NCI-H2196 (cell line): ENCODE results near the gene GGT7.
"Not testable (repeated sequence)": the region's sequence is repeated elsewhere in the genome, so short reads cannot be mapped to it uniquely, and the experiment has no call there.

ENCODE experiments used
- DNase-seq: peaks from one replicate; lab custom pipeline; 2025; ENCODE audit not compliant: unreplicated experiment; lab: John Stamatoyannopoulos, UW

GGT7 gene

DNA sequence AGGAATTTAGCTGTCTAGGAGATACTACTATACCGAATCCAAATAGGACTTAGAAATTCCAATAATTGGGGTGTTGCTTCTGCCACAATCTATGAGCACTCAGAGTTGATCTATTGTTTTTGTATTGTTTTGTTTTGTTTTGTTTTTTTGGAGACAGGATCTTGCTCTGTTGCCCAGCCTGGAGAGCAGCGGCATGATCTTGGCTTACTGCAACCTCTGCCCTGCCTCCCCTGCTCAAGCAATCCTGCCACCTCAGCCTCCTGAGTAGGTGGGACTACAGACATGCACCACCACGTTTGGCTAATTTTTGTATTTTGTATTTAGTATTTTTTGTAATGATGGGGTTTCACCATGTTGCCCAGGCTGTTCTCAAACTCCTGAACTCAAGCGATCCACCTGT is 11.2 kb upstream of the GGT7 start:
- no peak for DNase-seq

DNA sequence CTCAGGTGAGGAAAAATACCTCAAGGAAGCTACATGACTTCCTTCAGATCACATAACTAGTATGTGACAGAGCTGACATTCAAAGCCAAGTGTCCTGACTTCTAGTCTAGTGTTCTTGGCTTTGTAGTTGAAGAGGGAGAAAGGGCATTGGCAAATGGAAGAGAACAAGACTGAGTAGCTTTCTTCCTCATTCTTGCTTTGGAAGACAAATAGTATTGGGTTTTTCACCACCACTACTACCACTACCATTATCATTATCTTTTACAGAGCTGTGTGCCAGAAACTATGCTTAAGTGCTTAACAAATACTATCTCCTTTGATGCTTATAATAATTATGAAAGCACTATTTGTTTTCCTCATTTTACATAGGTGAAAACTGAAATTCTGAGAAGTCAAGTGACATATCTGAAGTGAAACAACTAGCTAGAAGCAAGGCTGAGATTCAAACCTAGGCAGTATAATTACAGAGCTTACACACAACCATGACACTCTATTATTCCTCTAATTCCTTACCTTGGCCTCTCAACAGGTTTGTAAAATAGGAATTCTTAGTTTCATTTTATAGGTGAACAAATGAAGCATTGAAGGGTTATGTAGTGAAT is 10.5 kb upstream of the GGT7 start:
- DNase-seq = peak; percentile 47

DNA sequence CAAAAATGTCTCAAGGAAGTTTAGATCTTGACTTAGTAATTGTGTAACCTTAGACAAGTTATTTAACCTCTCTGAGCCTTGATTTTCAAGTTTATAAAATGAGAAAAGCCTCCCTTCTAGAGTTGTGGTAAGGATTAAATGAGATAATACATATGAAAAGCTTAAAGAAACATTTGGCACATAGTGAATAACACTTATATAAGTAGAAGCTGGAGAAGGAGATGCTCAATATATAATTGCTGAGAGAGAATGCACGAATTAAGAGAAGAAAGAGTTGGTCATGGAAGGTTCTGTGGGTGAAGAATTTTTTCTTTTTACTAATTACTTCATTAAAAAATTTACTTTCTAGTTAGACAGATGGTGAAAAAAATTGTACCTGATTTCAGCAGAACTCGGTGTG is 9.0 kb upstream of the GGT7 start:
- DNase-seq = no peak

DNA sequence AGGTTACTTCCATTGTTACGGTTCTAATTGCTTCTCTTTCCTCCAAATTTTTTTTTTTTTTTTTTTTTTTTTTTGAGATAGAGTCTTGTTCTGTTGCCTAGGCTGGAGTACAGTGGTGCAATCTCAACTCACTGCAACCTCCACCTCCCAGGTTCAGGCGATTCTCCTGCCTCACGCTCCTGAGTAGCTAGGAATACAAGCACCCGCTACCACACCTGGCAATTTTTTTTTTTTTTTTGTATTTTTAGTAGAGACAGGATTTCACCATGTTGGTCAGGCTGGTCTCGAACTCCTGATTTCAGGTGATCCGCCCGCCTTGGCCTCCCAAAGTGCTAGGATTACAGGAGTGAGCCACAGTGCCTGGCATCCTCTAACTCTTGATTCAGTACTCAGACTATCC is 8.3 kb upstream of the GGT7 start:
- DNase-seq = not testable (repeated sequence)

DNA sequence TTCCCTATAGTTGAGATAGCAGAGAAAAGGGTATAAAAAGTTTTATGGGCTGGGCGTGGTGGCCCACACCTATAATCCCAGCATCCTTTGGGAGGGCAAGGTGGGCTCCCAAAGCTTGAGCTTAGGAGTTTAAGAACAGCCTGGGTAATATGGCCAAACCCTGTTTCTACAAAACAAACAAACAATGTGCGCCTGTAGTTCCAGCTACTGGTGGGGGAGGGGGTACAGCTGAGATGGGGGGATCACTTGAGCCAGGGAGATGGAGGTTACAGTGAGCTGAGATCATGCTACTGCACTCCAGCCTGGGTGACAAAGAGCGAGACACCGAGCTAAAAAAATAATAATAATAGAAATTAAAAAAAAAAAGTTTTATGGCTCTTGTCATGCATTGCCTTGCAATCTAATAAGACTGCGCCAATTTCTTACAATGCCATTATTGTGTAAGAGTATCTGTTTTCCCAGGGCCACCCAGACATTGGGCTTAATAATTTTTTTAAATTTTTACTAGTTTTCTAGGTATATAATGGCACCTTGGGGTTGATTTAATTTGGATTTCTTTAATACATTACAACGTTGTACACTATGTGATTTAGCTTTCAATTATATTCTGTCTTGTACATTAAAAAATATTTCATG is 7.7 kb upstream of the GGT7 start:
- no peak for DNase-seq

DNA sequence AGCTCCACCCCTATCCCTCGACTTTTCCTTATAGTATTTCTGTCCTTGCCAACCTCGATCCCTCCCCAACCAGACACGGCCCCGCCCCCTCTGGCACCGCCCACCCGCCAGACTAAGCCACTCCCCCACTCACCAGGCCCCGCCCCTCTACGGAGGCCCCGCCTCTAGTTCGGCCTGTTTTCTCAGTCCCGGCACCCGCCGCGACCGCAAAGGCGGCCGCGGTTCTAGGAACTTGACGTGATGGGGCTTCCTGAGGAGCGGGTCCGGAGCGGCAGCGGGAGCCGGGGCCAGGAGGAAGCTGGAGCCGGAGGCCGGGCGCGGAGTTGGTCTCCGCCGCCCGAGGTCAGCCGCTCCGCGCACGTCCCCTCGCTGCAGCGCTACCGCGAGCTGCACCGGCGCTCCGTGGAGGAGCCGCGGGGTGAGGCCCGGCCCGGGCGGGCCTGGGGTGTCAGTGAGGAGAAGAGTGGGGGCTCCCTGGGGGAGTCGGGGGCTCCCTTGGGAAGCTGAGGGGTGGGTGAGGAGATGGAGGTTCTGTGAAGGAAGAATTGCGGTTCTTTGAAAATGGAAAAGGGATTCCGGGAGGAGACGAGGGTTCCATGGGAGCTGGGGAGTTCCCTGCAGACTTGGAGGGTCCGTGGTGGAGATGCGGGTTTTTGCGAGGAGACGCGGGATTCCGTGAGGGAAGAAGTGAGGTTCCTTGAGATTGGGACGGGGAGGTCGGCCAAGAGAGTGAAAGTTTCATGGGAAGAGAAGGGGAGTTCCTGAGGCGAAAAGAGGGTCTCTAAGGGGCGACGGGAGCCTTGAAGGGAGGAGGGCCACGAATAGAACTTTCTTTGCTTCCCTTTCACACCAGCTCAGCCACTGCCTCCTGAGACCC is 4.0 kb upstream of the GGT7 start, which contains the start of gene ACSS2:
Gene ACSS2 (plus strand): TSS at position 207 of the 877 bp plus-strand sequence. CDS start 34 bp downstream, at position 241.
- DNase-seq = no peak

DNA sequence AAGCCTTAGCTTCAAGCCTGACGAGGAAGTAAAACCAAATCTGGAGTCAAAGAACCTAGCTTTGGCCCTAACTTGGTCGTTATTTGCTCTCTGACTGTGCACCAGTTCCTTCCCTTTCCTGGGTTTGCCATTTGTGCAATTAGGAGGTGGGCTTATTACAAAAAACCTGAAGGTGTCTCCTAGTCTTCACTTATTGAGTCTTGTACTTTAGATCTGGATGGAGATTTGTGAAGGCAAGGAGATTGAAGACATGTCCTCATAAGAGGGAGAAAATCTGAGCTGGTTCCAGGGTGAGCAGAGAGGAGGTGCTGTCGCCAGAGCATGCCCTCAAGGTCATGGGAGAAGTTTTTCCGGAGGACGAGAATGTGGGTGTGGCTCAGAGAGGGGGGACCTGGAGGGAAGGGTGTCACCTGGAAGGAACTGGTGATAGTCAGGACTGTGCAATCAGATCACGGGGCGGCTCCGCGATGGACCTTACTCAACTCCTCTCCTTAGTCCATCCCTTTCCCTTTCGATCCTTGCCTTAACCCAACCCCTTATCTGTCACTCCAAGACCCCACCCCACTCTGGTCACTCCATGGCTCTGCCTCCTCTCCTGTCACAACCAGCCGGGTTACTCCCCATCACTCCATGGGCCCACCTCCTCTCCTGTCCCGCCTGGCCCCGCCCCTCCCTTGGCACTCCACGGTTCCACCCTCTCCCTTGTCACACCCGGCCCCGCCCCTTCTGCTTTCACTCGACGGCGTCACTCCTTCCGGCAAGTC is 3.2 kb upstream of the GGT7 start:
- DNase-seq = peak; percentile 97

DNA sequence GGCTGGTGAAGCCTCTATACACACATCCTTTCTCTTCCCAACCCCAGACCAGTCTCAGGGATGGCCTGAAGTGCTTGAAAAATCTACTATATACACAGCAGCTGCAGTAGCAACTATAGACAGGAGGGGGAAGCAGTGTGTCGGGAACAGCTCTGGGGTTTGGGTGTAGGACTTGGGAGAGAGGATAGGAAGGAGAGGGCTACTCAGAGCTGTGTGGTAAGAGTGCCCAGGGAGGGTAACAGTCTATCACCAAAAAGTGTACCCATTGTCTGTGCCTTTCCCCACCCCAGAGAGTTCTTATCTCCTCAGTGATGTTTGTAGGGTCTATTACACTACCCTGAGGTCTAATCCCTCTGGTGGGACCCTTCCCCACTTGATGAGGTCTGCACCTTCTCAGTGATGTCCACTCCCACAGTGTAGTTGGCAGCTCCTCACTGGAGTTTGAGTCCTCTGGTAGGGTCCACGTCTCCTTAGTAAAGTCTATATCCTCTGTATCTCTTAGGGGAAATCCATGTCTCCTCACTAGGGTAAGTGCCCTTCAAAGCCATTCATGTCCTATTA is 1.5 kb upstream of the GGT7 start:
- peak; percentile 86 for DNase-seq

DNA sequence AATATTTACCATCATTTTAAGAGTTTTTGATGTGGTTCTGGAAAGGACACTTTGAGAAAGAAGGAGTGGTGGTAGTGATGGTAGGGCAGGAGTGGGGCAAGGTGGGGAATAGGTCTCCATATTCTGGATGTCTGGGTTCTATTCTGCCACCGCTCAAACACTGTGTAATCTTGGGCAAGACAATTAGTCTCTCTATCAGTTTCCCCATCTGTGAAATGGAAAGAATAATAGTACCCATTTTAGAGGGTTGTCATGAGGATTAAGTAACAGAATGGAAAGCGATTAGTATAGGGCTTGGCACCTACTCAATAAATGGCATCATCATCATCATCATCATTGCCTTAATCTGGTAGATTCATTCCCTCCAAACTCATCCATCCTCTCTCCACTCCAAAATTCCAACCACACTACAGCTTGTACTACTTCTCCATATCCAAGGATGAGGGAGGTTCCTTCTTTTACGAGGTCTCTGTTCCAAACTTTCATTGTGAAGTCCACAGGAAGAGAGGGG is 982 bp upstream of the GGT7 start:
- no peak for DNase-seq

DNA sequence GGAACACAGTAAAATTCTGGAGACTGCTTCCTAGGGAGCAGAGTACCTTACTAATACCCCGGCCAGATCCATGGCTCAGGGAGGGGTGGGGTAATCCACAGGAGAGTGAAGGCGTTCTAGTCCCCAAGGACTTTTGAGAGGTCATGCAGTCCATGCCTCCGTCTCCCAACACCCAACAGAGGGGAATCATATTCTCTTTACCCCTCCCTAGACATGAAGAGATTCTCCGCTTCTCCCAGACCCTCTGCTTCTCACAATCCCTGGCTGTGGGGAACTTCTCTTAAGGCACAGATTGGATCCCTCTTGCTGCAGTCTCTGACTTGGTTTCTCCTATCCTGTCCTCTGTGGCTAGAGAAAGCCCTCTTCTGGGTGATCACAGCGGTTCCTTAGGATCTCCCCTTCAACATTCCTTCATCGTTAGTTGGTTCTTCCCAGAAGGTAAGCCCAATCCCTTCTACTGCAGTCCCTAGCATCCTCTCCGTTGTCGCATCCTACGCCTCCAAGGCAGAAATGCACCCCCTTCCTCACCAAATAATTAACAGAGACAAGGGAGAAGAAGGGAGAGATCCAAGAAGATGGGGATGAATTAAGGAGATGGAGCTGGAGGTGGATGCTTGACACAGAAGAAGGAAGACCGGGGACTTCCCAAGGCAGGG is 562 bp downstream of the GGT7 start:
- no peak for DNase-seq

DNA sequence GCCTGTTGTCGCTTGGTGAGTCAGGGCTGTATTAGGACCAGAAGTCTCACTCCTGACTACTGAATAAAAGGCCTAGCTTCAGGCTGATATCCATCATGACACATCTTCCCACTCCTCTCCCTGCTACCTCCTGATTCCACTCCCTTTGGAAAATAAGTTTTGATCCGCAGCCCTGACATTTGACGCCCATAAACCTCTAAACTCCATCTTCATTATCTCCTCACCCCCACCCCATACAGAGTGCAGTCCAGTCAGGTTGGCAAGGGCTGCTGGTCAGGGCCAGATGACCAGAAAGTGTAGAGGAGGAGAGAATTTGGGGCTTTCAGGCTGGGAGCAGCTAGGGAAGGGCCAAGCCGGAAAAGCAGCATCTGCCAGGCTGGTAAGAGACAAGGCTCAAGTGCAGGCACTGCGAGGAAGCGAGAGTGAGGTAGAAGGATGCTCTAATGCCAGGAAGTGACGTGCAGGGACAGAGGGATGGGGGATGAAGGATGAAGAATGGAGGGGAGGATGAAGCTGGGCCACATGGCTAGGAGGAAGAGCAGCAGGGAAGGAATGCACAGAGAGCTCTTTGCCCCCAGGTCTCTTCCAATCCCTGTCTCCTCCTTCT is 1.2 kb downstream of the GGT7 start:
- no peak for DNase-seq

DNA sequence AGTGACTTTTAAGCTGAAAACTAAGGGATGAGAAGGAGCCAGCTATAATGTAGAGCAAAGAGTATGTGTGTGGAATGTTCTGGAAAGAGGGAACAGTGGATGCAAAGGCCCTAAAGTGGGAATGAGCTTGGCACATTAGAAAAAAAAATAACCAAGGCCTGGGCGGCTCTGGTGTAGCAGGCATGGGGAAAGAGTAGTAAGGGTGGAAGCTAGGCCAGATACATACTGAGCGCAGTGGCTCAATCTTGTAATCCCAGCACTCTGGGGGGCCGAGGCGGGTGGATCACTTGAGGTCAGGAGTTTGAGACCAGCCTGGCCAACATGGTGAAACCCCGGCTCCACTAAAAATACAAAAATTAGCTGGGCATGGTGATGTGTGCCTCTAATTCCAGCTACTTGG is 8.4 kb downstream of the GGT7 start:
- DNase-seq = no peak

DNA sequence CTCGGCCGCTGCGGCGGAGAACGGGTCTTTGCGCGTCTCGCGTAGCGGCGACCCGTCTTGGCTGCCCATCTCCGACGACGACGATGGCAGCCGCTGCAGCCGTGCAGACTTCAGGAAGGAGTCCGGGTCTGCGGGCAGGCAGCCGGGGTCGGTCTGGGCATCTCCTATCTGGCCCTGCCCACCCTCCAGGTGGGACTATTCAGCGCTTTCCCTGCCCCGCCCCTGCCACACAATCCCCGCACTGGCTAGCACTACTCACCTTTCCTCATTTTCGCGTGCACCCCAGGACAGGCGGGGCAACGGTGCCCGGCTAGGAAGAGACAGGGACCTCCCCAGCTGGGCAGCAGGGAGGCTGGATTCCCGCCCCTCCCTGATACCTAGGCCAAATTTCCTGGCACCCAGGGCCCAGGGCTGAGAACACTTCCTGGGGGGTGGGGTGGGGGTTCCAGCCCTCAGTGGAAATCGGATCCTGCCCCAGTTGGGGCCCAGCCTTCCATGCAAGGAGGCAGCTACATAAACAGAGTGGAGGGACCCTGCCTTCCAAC is 9.2 kb downstream of the GGT7 start:
- no peak for DNase-seq

DNA sequence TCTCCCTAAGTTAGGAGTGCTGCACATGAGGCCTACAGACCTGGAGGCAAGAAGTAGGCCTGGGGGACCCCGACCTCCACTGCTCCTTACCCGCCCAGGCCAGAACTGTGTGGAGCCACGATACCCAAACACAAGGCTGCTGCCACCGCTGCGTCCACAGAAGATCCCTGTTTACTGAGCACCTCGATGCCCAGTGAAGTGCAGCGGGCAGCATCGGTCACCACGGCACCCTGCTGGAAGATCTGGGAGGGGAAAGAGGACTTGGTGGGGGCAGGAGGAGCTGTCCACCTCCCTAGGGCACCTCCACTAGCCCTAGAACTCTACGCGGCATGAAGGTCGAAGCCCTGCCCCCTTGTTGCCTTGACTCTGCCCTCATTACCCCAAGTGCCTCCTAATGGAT is 9.9 kb downstream of the GGT7 start:
- no peak for DNase-seq

DNA sequence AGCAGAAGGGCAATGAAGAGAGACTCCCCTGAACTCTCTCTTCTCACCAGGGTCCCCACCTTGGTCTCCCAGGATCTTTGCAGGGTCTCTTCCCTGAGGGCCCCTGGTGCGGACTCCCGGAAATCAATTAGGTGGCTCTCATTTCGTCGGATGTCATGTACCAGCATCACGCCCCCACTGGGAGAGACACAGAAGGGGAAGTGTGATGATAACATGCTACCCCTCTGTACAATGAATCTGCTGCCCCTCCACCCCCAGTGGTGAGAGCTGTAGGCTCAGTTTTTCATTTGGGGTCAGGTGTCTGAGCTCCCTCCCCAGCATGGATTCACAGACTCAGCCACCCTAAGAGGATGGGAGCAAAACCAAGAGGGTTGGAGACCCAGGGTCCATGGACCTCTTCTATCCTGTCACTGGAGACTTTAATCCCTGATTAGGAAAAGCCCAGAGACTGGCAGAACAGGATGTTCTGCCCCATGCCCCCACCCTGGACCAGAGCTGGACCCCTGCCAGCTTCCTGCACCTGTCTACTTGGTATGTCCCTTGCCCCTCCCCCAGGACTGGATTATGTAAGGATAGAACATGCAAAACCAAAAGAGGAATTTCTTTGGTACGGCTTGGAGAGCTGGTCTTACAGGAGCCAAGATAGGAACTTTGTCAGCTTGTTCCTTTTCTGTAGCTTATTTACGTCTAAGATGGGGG is 11.1 kb downstream of the GGT7 start:
- DNase-seq = peak; percentile 85

DNA sequence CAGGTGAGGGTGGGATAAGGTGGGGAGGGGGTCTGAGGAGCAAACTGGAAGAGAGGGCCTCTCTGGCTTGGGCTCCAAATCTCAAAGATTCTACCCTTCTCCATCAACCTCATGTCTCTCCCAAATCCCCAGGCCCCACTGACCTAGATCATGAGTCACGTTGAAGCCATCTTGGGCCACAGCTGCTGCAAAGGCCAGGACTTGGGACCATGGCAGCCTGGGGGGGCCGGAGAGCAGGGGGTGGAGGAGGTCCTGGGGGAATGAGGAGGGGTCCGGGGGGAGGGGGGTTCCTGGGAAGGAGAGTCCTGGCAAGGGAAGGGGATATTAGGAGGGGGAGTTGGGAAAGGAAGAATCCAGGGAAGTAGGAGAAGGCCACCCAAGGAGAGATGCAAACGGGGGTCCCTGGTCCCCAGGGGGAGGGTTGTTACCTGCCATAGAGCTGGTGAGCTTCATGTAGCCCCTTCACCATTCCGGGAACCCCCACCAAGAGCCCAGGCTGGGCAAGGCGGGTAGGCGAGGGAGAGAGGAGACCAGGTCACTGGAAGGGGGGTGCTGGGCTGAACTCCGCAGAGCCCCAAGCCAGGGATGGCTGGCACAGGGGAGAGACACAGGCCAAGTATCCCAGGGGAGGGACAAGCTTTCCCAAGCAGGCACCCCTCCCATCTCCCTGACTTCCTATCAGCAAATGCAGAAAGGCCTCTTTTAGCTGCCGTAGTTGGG is 12.7 kb downstream of the GGT7 start:
- no peak for DNase-seq

DNA sequence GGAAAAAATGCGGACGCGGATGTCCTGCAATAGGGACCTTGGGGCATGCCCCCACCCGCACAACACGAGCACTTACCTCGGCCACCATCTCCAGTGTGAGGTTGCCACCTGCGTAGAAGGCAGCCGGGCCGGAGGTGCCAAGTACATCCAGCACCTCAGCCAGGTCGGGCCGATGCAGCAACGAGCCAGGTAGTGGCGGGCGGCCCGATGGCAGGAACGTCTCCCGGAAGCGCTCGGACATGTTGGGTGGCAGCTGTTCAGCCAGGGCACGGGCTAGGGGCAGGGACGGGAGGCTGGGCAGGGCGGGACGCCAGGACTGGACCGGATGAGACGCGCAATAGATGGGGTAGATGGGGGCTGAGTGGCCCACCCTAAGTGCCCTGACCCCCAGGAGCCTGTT is 13.3 kb downstream of the GGT7 start:
- DNase-seq = no peak

DNA sequence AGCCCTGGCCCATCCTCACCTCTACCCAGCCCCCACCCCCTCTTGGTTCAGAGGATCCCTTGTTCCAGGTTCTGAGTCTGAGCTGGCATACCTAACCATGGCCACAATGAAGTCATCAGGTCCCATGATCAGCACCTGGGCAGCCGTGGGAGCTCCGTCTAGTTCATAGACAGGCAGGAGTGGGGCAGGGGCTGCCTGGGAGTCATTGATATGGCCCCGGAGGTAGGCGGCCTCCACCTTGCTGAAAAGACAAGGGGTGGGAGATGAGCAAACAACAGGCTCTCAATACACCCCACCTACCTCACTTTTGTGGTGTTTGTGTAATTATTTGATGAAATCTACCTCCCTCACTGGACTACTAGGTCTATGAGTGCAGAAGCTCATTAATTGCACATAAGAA is 20.4 kb downstream of the GGT7 start:
- DNase-seq = no peak
